Stimulated activated CD8-positive, alpha-beta memory T cell treated with anti-CD3 and anti-CD28 coated beads, Interleukin-2, amount 100 ng/mL, for 1 hour (primary cell): ENCODE results near the gene LAMA5.
"Not testable (repeated sequence)": the region's sequence is repeated elsewhere in the genome, so short reads cannot be mapped to it uniquely, and the experiment has no call there.

ENCODE experiments used
- DNase-seq, 2 donors: peaks; one replicate each; pipeline ENCODE4 v3.0.0-alpha.2; 2020; ENCODE audit warnings: low read depth in 2 of 2

The LAMA5 gene

GRCh38 chr20:62388839-62389600 lies 21.9 kb upstream of the LAMA5 start:
- no peak for DNase-seq

GRCh38 chr20:62387933-62388635 lies 21.0 kb upstream of the LAMA5 start:
- no peak for DNase-seq

GRCh38 chr20:62387219-62387913 lies 20.3 kb upstream of the LAMA5 start:
- DNase-seq: no peak

GRCh38 chr20:62386383-62387218 lies 19.5 kb upstream of the LAMA5 start, which contains the start of gene RPS21:
RPS21 (plus strand) TSS chr20:62387103; CDS start chr20:62387339, 236 bp downstream.
- peak; percentile 81 to 86 for DNase-seq

GRCh38 chr20:62382306-62383198 lies 15.4 kb upstream of the LAMA5 start:
- DNase-seq: peak; percentile 56 to 58

GRCh38 chr20:62381842-62382241 lies 14.7 kb upstream of the LAMA5 start:
- DNase-seq: no peak

GRCh38 chr20:62381202-62381797 lies 14.2 kb upstream of the LAMA5 start:
- DNase-seq: no peak

- no peak for DNase-seq
Observed at GRCh38 chr20:62378215-62378614, 11.1 kb upstream of the LAMA5 start.

- no peak for DNase-seq
Observed at GRCh38 chr20:62377615-62378178, 10.6 kb upstream of the LAMA5 start.

- DNase-seq: no peak
Observed at GRCh38 chr20:62377064-62377461, 10.0 kb upstream of the LAMA5 start.

GRCh38 chr20:62376112-62377063 lies 9.3 kb upstream of the LAMA5 start:
- DNase-seq: no peak

- DNase-seq: no peak
Observed at GRCh38 chr20:62374331-62375152, 7.4 kb upstream of the LAMA5 start.

GRCh38 chr20:62373631-62374179 lies 6.6 kb upstream of the LAMA5 start:
- not testable (repeated sequence) for DNase-seq

GRCh38 chr20:62372042-62372993 lies 5.2 kb upstream of the LAMA5 start:
- no peak for DNase-seq

- no peak for DNase-seq
Observed at GRCh38 chr20:62371588-62372041, 4.5 kb upstream of the LAMA5 start.
